AG04449 (cell line): ENCODE measurements around the gene ERCC5.

Experiments
- CTCF ChIA-PET: fragments of 350-600 bp; formaldehyde crosslinking; extraction: SDS; loops from one replicate; lab custom pipeline; 2021; ENCODE audit warnings: antibody characterized with exemption; lab: Yijun Ruan, JAX
- POLR2A ChIA-PET: fragments of 400-600, 350-600 bp; formaldehyde crosslinking; extraction: SDS; loops from one replicate; lab custom pipeline; 2020; ENCODE audit warnings: antibody characterized with exemption, inconsistent platforms; lab: Yijun Ruan, JAX
- DNase-seq: peaks from one replicate; pipeline ENCODE4 v3.0.0-alpha.2; 2010; ENCODE audit warnings: low read depth, low spot score
- H3K4me3 ChIP-seq: 2 replicates; pipeline ENCODE4 v1.5.1; 2011; ENCODE audit warnings: low read depth, mild to moderate bottlenecking, control low read depth, low read length
- TF ChIP-seq, protein P1 (sequence below): IDR thresholded peaks from one replicate; pipeline ENCODE4 v1.5.1; 2011; ENCODE audit warnings: mild to moderate bottlenecking, moderate library complexity, low read length, control low read depth, inconsistent platforms; ENCODE audit not compliant: insufficient read depth; ENCODE audit errors: missing control alignments

ERCC5 gene

DNA sequence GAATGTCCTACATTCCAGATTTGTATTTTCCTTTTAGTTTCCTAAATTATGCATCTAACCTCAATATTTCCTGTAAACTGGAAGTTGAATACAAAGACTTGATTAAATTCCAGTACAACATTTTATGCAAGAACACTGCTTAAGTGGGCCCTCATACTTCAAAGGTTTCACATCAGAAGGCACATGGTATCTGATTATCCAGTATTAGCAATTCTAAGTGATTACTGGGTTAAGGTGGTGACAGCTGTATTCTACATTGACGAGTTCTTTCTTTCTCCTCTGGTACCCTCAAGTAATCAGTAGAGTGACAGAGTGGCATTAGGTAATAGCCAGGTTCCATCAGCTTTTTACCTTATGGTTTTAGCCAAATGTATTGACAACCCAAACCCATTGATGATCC is 28.6 kb upstream of the ERCC5 start:
- ChIA-PET POLR2A (no interaction called here), CTCF (interaction anchor here (8.1 kb wide), 1 partner anchor 16 kb away, joined by 61 read pairs; the partner anchor contains the start of genes BIVM and POGLUT2)
- TF ChIP-seq, protein P1, sequence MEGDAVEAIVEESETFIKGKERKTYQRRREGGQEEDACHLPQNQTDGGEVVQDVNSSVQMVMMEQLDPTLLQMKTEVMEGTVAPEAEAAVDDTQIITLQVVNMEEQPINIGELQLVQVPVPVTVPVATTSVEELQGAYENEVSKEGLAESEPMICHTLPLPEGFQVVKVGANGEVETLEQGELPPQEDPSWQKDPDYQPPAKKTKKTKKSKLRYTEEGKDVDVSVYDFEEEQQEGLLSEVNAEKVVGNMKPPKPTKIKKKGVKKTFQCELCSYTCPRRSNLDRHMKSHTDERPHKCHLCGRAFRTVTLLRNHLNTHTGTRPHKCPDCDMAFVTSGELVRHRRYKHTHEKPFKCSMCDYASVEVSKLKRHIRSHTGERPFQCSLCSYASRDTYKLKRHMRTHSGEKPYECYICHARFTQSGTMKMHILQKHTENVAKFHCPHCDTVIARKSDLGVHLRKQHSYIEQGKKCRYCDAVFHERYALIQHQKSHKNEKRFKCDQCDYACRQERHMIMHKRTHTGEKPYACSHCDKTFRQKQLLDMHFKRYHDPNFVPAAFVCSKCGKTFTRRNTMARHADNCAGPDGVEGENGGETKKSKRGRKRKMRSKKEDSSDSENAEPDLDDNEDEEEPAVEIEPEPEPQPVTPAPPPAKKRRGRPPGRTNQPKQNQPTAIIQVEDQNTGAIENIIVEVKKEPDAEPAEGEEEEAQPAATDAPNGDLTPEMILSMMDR, result no peak

DNA sequence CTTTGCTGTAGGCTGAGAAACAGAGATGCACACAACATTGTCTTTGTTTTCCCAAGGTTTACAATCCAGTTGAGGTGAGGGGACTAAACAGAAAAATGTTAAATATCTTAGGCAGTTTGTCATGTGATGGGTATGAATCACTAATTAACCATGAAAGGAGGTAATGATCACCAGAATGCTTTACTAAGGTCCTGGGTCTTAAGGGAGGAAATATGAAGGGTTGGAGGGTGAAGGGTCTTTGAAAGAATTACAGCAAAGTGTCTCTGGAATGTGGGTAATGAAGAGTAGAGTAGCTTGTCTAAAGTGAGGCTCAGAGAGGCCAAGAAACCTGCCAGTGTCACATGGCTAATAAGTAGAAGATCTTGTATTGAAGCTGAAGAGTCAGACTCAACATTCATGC is 27.9 kb upstream of the ERCC5 start:
- TF ChIP-seq, protein P1, result no peak
- no peak overlapping the region for H3K4me3 ChIP-seq
- ChIA-PET POLR2A (no interaction called here), CTCF (interaction anchor here (1.4 to 8.1 kb wide), 2 partner anchors 16 to 28 kb away, joined by 3 to 61 read pairs; partner anchors contain the start of genes BIVM, ERCC5 and POGLUT2)
- DNase-seq, result no peak

More for the DNA sequence above, 28.6 kb upstream of the ERCC5 start:
- DNase-seq, result no peak
- H3K4me3 ChIP-seq, result no peak overlapping the region

GRCh38 chr13:102825400-102825799 is 20.4 kb upstream of the ERCC5 start:
- TF ChIP-seq, protein P1, result no peak
- DNase-seq, result no peak
- H3K4me3 ChIP-seq, result 0 out of 2 replicates have a peak overlapping the region, but pooled peaks have one; percentile 26
- ChIA-PET CTCF (interaction anchor here (1.0 to 1.7 kb wide), 5 partner anchors 10 to 247 kb away, joined by 3 to 5 read pairs (median 4); no protein-coding TSS in a partner anchor), POLR2A (interaction anchor here (0.9 to 1.5 kb wide), 2 partner anchors 21 to 25 kb away, joined by 3 to 7 read pairs; partner anchors contain the start of gene ERCC5)

- peak overlapping the region; percentile 58 for H3K4me3 ChIP-seq
- POLR2A ChIA-PET, result interaction anchor here (0.9 to 1.6 kb wide), 3 partner anchors 20 to 27 kb away, joined by 3 to 7 read pairs (median 5); partner anchors contain the start of genes BIVM, ERCC5 and POGLUT2
- TF ChIP-seq, protein P1, result no peak
- CTCF ChIA-PET, result interaction anchor here (0.6 to 1.7 kb wide), 7 partner anchors 11 to 248 kb away, joined by 3 to 5 read pairs (median 4); no protein-coding TSS in a partner anchor
- peak; percentile 85 for DNase-seq
Measured at GRCh38 chr13:102825921-102826706, 19.7 kb upstream of the ERCC5 start.

DNA sequence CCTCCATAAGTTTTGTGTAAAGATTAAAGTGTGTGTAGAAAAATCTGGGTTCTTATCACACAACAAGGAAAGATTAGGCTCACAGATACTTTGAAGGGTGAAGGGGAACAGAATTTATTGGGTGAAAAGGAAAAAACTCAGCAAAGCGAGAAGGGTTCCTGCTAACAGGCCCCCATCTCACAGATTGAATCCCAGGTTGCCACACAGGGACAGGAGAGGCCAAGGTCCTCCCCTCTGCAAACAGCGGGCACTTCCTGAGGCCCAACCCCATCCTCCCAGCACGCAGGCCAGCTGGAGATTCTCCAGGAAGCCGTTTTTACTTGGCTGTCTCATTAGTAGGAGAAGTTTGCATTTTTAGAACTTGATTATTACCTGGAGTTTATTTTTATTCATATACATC is 15.2 kb upstream of the ERCC5 start:
- CTCF ChIA-PET, result interaction anchor here (1.4 kb wide), 1 partner anchor 31 kb away, joined by 4 read pairs; no protein-coding TSS in a partner anchor
- DNase-seq, result no peak
- no peak overlapping the region for H3K4me3 ChIP-seq
- POLR2A ChIA-PET, result no interaction called here
- TF ChIP-seq, protein P1, result no peak

DNA sequence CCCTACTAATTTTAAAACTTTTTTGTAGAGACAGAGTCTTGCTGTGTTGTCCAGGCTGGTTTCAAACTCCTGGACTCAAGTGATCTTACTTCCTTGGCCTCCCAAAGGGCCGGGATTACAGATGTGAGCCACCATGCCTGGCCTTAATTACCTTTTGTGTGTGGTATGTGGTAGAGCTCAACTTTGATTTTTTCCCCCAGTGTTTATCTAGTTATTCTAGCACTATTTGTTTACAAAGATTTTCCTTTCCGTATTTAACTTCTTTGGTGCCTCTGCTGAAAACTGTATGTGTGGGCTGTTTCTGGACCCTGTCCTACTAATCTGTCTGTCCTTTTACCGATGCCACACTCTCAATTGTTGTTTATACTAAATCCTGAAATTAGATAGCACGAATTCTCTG is 9.4 kb upstream of the ERCC5 start:
- DNase-seq, result no peak
- H3K4me3 ChIP-seq, result no peak overlapping the region
- TF ChIP-seq, protein P1, result no peak
- POLR2A ChIA-PET, result no interaction called here
- CTCF ChIA-PET, result interaction anchor here (1.0 to 2.1 kb wide), 2 partner anchors 37 to 257 kb away, joined by 3 to 5 read pairs; no protein-coding TSS in a partner anchor
